Hepatocyte (in vitro differentiated cells): ENCODE measurements around the gene OBSCN.

Experiments used
- CTCF ChIP-seq: fragments of 200-600 bp; sonication (generic); IDR thresholded peaks from 2 replicates; pipeline ENCODE4 v1.5.1; 2016; ENCODE audit warnings: antibody characterized with exemption, mild to moderate bottlenecking; ENCODE audit not compliant: poor library complexity
- EZH2 ChIP-seq: fragments of 200-600 bp; sonication (generic); IDR thresholded peaks from 2 replicates; pipeline ENCODE4 v1.6.1; 2016; ENCODE audit warnings: antibody characterized with exemption, mild to moderate bottlenecking, borderline replicate concordance
- EZH2phosphoT487 ChIP-seq: fragments of 200-600 bp; sonication (generic); IDR thresholded peaks from one replicate; pipeline ENCODE4 v1.6.1; 2018; ENCODE audit warnings: antibody characterized with exemption, mild to moderate bottlenecking, low read depth, moderate library complexity; ENCODE audit not compliant: unreplicated experiment, severe bottlenecking

GRCh38 chr1:228318823-228319241 lies 111.0 kb downstream of the OBSCN start:
- no peak for TF ChIP-seq CTCF
- no peak for TF ChIP-seq EZH2
- no peak for TF ChIP-seq EZH2phosphoT487
